ENCODE results near the gene IL5RA. TPM values are rescaled to one million over a fixed set of nuclear protein-coding genes. Genes with fewer than 3 reads are reported as not detected.

Gene IL5RA
- total and polyA plus RNA-seq, 9 of the 15 experiments (the other 6 are each of a cell fraction or from before 2014, with no cell fraction given), result 0.07 to 0.28 (median 0.14) TPM; not detected in 4

GRCh38 chr3:3097958-3098357, 12.2 kb downstream of the IL5RA start:
- H3K4me3 ChIP-seq, result no peak overlapping the region
- ATAC-seq (no peak), DNase-seq (ENCODE audit: extremely low read depth in 1 of 4, low spot score in 3 of 4) (no peak), FAIRE-seq (no peak)
- H3K9me1 ChIP-seq (ENCODE audit: control insufficient read depth, insufficient read depth, low read length), result no peaks in the 10 kb centered on the region
- ChIA-PET CTCF (ENCODE audit: low intra/inter-chr PET ratio) (no interaction called here), POLR2A (interaction anchor here (1.0 kb wide), 1 partner anchor 12 kb away, joined by 5 read pairs; the partner anchor contains the start of gene IL5RA)
- H3K27ac ChIP-seq (ENCODE audit: extremely low read depth, low read depth, low read length), result no peak overlapping the region
- H3K4me2 ChIP-seq (ENCODE audit: insufficient read depth, low read length), result no peak overlapping the region
- BruUV-seq (replicated peaks), result no TSS peak
- in situ Hi-C loops (cut with MboI) (no loop called here), intact Hi-C loops (cut with micrococcal nuclease) (no loop called here)
- H2AFZ ChIP-seq (ENCODE audit: low read depth, low read length), result no peak overlapping the region
- H4K20me1 ChIP-seq (replicated peaks; ENCODE audit: control insufficient read depth, insufficient read depth, low read length), result no peaks in the 10 kb centered on the region
- peaks cover 9 to 17% of the 10 kb centered on the region in 2 experiments; a peak in 3 of 5 replicates for H3K27me3 ChIP-seq (ENCODE audit: control insufficient read depth in 2 of 2, insufficient read depth in 2 of 2, low read length in 2 of 2)
- no peaks in the 10 kb centered on the region for H3K36me3 ChIP-seq (ENCODE audit: control insufficient read depth, insufficient read depth, low read length)
- H3K4me1 ChIP-seq (replicated peaks in 1 of 2; ENCODE audit: control insufficient read depth in 2 of 2, insufficient read depth in 2 of 2, low read length in 2 of 2), result no peaks in the 10 kb centered on the region; a peak in 1 of 5 replicates
- no peaks in the 10 kb centered on the region for H3K79me2 ChIP-seq (ENCODE audit: control insufficient read depth, insufficient read depth, low read length)
- H3K9ac ChIP-seq (ENCODE audit: insufficient read depth in 1 of 2, low read depth in 2 of 2, low read length in 2 of 2), result no peak overlapping the region
- TF ChIP-seq GATAD2B (IDR thresholded peaks at IDR 0.05; ENCODE audit: borderline replicate concordance), result no peak
- TF ChIP-seq ZNF224 (CRISPR knock-in tag; IDR thresholded peaks at IDR 0.05), result no peak
- TF ChIP-seq ERF (CRISPR knock-in tag; IDR thresholded peaks at IDR 0.05), result no peak
- TF ChIP-seq ZNF589 (CRISPR knock-in tag; IDR thresholded peaks at IDR 0.05; ENCODE audit: low read depth), result no peak
- TF ChIP-seq ZNF561 (CRISPR knock-in tag; conservative IDR thresholded peaks at IDR 0.05), result no peak
- TF ChIP-seq RBFOX2 (IDR thresholded peaks at IDR 0.05; ENCODE audit: low read depth, low read length), result no peak
- TF ChIP-seq PHB (CRISPR knock-in tag; IDR thresholded peaks at IDR 0.05), result no peak
- no peak for TF ChIP-seq MTA1 (IDR thresholded peaks at IDR 0.05; ENCODE audit: borderline replicate concordance)
- TF ChIP-seq ZNF146 (CRISPR knock-in tag; IDR thresholded peaks at IDR 0.05; ENCODE audit: unreplicated experiment), result no peak
- TF ChIP-seq SRSF9 (IDR thresholded peaks at IDR 0.05; ENCODE audit: borderline replicate concordance, low read depth, low read length), result no peak
- no peak for TF ChIP-seq MLX (CRISPR knock-in tag; conservative IDR thresholded peaks at IDR 0.05)
- no peak for TF ChIP-seq RFX5 (IDR thresholded peaks at IDR 0.05; ENCODE audit: low read depth, low read length)
- 2% methylated on average over 4 of the region's 4 CpGs for WGBS (ENCODE audit: insufficient coverage, low coverage, missing lambda C conversion rate)
- H3K9me3 ChIP-seq (replicated peaks; ENCODE audit: control insufficient read depth, insufficient read depth, low read depth, low read length), result no peaks in the 10 kb centered on the region

Data from K562 (cell line).